Measurements from ENCODE around the gene SLC44A5.

Gene SLC44A5

DNA sequence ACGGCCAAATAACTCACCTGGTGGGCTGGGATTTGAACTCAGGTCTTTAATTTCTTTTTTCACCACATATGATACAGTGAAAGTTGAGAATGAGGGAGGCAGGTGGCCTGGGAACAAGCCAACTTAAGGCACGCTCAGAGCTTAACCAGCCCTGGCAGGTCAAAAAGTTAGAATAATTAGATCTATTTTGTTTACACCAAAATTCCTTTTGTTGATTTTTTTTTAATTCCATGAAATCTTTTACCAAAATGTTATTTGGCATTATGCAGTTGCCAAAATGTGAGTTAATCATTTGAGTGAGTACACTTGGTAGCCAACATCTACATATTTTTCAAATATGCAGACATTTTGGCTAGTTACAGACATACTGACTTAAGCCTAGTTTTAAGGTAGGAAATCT lies 439.9 kb downstream of the SLC44A5 start:
- DNase-seq, result no peak

DNA sequence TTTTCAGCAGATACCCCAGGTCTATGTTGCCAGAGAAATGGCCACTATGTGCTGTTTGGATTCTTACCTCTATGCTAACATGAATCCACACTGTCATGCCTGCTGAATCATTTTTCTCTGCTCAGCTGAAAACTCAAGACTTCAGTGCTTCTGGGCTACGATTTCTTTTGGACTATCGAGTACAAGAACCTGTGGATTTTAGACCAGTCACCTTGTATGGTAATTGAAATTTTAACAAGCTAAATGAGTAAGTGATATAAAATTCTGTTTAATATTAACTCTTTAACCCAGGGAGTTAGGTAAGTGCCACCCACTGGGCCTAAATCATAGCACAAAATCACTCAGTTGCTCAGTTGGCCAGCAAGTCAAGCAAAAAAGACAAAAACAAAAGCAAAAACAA lies 440.9 kb downstream of the SLC44A5 start:
- no peak for DNase-seq

DNA sequence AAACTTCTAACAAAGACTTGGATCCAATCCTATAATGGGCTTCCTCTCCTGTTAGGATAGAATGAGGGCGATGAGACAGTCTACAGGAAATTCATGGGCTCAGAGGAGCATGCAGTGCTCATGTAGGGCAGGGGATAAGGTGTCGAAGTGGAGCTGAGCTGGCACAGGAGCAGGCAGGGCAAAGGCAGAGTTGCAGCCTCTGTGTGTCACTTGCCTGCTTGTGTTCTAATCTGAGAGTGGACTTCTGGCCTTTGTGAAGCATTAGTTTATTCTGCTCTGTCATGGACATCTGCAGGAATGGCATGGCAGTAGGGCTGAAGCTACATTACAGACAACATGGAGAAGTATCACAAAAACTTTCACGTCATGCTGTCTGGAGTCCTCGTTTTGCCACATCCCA lies 444.1 kb downstream of the SLC44A5 start:
- DNase-seq, result no peak

DNA sequence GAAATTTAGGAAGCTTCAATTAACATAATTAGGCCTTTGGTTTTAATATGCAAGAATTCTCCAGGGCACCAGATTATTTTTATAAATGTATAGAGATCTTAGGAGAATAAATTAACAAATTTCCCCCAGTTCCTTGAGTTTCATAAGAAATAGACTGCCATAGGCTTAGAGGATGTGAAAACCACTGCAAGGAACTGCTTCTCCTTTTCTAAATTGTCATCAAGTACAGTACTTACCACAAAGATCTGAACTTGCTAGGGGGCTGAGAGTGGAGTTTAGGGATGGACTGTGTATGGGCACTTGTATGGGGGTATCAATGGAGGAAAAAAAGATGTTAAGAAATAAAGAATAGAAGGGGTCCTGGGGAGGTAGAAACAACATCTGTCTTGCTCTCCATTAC lies 445.6 kb downstream of the SLC44A5 start:
- no peak for DNase-seq

DNA sequence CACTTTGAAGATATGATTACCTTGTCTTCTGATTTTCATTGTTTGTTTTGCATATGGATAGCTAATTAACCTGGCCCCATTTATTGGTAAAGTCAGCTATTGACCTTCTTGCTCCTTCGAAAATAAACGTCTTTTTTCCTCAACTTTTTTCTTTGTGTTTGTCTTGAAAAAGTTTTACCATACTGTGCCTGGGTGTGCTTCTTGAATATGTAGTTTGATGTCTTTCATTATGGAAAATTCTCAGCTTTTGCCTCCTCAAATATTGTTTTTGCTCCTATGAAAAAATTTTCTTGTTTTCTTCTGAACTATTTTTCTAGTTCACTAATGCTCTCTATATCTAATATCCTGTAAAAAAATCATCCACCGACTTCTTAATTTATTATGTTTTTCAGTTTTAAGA lies 451.8 kb downstream of the SLC44A5 start:
- no peak for DNase-seq

All from inflammatory macrophage treated with lipopolysaccharide for 1 hour (primary cell).